Activated naive CD4-positive, alpha-beta T cell treated with anti-CD3 and anti-CD28 coated beads for 36 hours (primary cell): ENCODE data around the gene ZFP36. TPM values are rescaled to one million over a fixed set of nuclear protein-coding genes. Genes with fewer than 3 reads are reported as not detected.

Experiments
- CTCF ChIA-PET: fragments of 350-600 bp; sonication (Branson Sonifier 250); formaldehyde crosslinking; loops from one replicate; lab custom pipeline; 2021; ENCODE audit warnings: antibody characterized with exemption; lab: Charles Lee
- DNase-seq: peaks from one replicate; pipeline ENCODE4 v3.0.0-alpha.2; 2020
- H3K27ac Mint-ChIP-seq: one replicate; pipeline ENCODE4 v1.8.0; 2021; ENCODE audit warnings: mild to moderate bottlenecking, mixed read lengths
- H3K27me3 Mint-ChIP-seq: one replicate; pipeline ENCODE4 v1.8.0; 2021; ENCODE audit warnings: low read depth, mixed read lengths
- H3K36me3 Mint-ChIP-seq: one replicate; pipeline ENCODE4 v1.8.0; 2021; ENCODE audit warnings: low read depth, mixed read lengths
- H3K4me1 Mint-ChIP-seq: one replicate; pipeline ENCODE4 v1.8.0; 2021; ENCODE audit warnings: low read depth, mixed read lengths
- H3K4me3 Mint-ChIP-seq: one replicate; pipeline ENCODE4 v1.8.0; 2021; ENCODE audit warnings: mild to moderate bottlenecking, moderate library complexity, mixed read lengths
- H3K9me3 Mint-ChIP-seq: one replicate; pipeline ENCODE4 v1.8.0; 2021; ENCODE audit warnings: mixed read lengths
- intact Hi-C: fragments of 100-400 bp; cut with micrococcal nuclease; formaldehyde crosslinking; loops from one replicate; pipeline ENCODE4 v1.15.1; 2023
- total RNA-seq, 2 experiments: library from RNA; stranded (reverse); gene quantifications; one replicate each; pipeline ENCODE4 v1.2.3, GENCODE V29; 2021

Gene ZFP36
- total RNA-seq, 2 experiments from 2014 or later = 113 to 116 TPM

- Mint-ChIP-seq H3K27me3 (no peaks in the 10 kb centered on the region), H3K9me3 (no peaks in the 10 kb centered on the region), H3K4me3 (peak overlapping the region; percentile 84), H3K36me3 (peaks cover 17% of the 10 kb centered on the region), H3K4me1 (peaks cover 69% of the 10 kb centered on the region), H3K27ac (peak overlapping the region; percentile 93)
- intact Hi-C loops = loop anchor here (1.0 to 10.0 kb wide), 4 partner anchors 10 to 1212 kb away; partner anchors contain the start of genes MED29, PAF1, PLEKHG2 and SERTAD1
- DNase-seq = peak; percentile 94
- CTCF ChIA-PET = interaction anchor here (4.7 kb wide), 1 partner anchor 9 kb away, joined by 45 read pairs; the partner anchor contains the start of gene PLEKHG2
Observed at GRCh38 chr19:39402346-39403300, 4.0 kb upstream of the ZFP36 start.

GRCh38 chr19:39403331-39404312 is 3.0 kb upstream of the ZFP36 start:
- DNase-seq = peak; percentile 99
- CTCF ChIA-PET = interaction anchor here (0.6 to 4.7 kb wide), 3 partner anchors 8 to 139 kb away, joined by 4 to 45 read pairs (median 4); partner anchors contain the start of gene PLEKHG2
- Mint-ChIP-seq H3K4me1 (peaks cover 60% of the 10 kb centered on the region), H3K9me3 (no peaks in the 10 kb centered on the region), H3K36me3 (peaks cover 27% of the 10 kb centered on the region), H3K27ac (peak overlapping the region; percentile 93), H3K27me3 (no peaks in the 10 kb centered on the region), H3K4me3 (peak overlapping the region; percentile 84)
- intact Hi-C loops = loop anchor here (2.0 to 10.0 kb wide), 3 partner anchors 553 to 1211 kb away; partner anchors contain the start of gene SERTAD1

- peaks cover 28% of the 10 kb centered on the region for H3K36me3 Mint-ChIP-seq
- intact Hi-C loops = loop anchor here (2.0 to 10.0 kb wide), 2 partner anchors 555 to 1209 kb away; no protein-coding TSS in a partner anchor
Observed at GRCh38 chr19:39405261-39405957, 1.2 kb upstream of the ZFP36 start.

GRCh38 chr19:39405958-39406655 is 540 bp upstream of the ZFP36 start:
- peaks cover 28% of the 10 kb centered on the region for H3K36me3 Mint-ChIP-seq
- intact Hi-C loops = loop anchor here (2.0 to 10.0 kb wide), 2 partner anchors 555 to 1209 kb away; no protein-coding TSS in a partner anchor
- CTCF ChIA-PET = interaction anchor here (0.8 to 3.7 kb wide), 2 partner anchors 8 to 47 kb away, joined by 3 to 26 read pairs; no protein-coding TSS in a partner anchor
- H3K27me3 Mint-ChIP-seq = no peaks in the 10 kb centered on the region
- peaks cover 57% of the 10 kb centered on the region for H3K4me1 Mint-ChIP-seq
- H3K27ac Mint-ChIP-seq = peak overlapping the region; percentile 93
- no peaks in the 10 kb centered on the region for H3K9me3 Mint-ChIP-seq
- DNase-seq = peak; percentile 90
- H3K4me3 Mint-ChIP-seq = peak overlapping the region; percentile 86

More at GRCh38 chr19:39405261-39405957, 1.2 kb upstream of the ZFP36 start:
- no peaks in the 10 kb centered on the region for H3K9me3 Mint-ChIP-seq
- no peaks in the 10 kb centered on the region for H3K27me3 Mint-ChIP-seq
- CTCF ChIA-PET = interaction anchor here (0.8 to 1.4 kb wide), 3 partner anchors 12 to 46 kb away, joined by 3 to 4 read pairs (median 3); no protein-coding TSS in a partner anchor
- peak overlapping the region; percentile 65 for H3K4me3 Mint-ChIP-seq
- H3K4me1 Mint-ChIP-seq = peaks cover 56% of the 10 kb centered on the region
- peak overlapping the region; percentile 93 for H3K27ac Mint-ChIP-seq
- DNase-seq = peak; percentile 35

GRCh38 chr19:39407410-39407659 is 688 bp downstream of the ZFP36 start:
- CTCF ChIA-PET = interaction anchor here (0.6 to 3.7 kb wide), 2 partner anchors 10 to 357 kb away, joined by 3 to 26 read pairs; no protein-coding TSS in a partner anchor
- intact Hi-C loops = loop anchor here (10.0 kb wide), 1 partner anchor 1207 kb away; no protein-coding TSS in a partner anchor
- H3K4me1 Mint-ChIP-seq = peaks cover 52% of the 10 kb centered on the region

GRCh38 chr19:39407660-39408391 is 1.2 kb downstream of the ZFP36 start:
- peaks cover 29% of the 10 kb centered on the region for H3K36me3 Mint-ChIP-seq
- peaks cover 47% of the 10 kb centered on the region for H3K4me1 Mint-ChIP-seq
- intact Hi-C loops = loop anchor here (10.0 kb wide), 1 partner anchor 1207 kb away; no protein-coding TSS in a partner anchor

More at GRCh38 chr19:39407410-39407659, 688 bp downstream of the ZFP36 start:
- no peak for DNase-seq
- H3K27me3 Mint-ChIP-seq = peaks cover 2% of the 10 kb centered on the region
- peak overlapping the region; percentile 98 for H3K27ac Mint-ChIP-seq
- H3K9me3 Mint-ChIP-seq = no peaks in the 10 kb centered on the region
- peaks cover 30% of the 10 kb centered on the region for H3K36me3 Mint-ChIP-seq
- H3K4me3 Mint-ChIP-seq = peak overlapping the region; percentile 97

GRCh38 chr19:39408392-39409207 is 2.0 kb downstream of the ZFP36 start:
- peak overlapping the region; percentile 98 for H3K27ac Mint-ChIP-seq
- intact Hi-C loops = loop anchor here (10.0 kb wide), 1 partner anchor 1206 kb away; no protein-coding TSS in a partner anchor
- peaks cover 47% of the 10 kb centered on the region for H3K4me1 Mint-ChIP-seq
- H3K9me3 Mint-ChIP-seq = no peaks in the 10 kb centered on the region
- peak overlapping the region; percentile 97 for H3K4me3 Mint-ChIP-seq
- CTCF ChIA-PET = interaction anchor here (0.6 to 3.7 kb wide), 3 partner anchors 11 to 27 kb away, joined by 3 to 26 read pairs (median 3); partner anchors contain the start of gene RPS16
- peak; percentile 45 for DNase-seq
- H3K36me3 Mint-ChIP-seq = peaks cover 29% of the 10 kb centered on the region
- H3K27me3 Mint-ChIP-seq = peaks cover 2% of the 10 kb centered on the region

More at GRCh38 chr19:39407660-39408391, 1.2 kb downstream of the ZFP36 start:
- peak overlapping the region; percentile 98 for H3K27ac Mint-ChIP-seq
- peak; percentile 75 for DNase-seq
- peaks cover 2% of the 10 kb centered on the region for H3K27me3 Mint-ChIP-seq
- H3K9me3 Mint-ChIP-seq = no peaks in the 10 kb centered on the region
- CTCF ChIA-PET = interaction anchor here (0.6 to 3.7 kb wide), 4 partner anchors 10 to 357 kb away, joined by 3 to 26 read pairs (median 3); partner anchors contain the start of gene RPS16
- H3K4me3 Mint-ChIP-seq = peak overlapping the region; percentile 97

GRCh38 chr19:39409208-39410016 is 2.8 kb downstream of the ZFP36 start:
- Mint-ChIP-seq H3K27me3 (peaks cover 2% of the 10 kb centered on the region), H3K9me3 (no peaks in the 10 kb centered on the region), H3K4me3 (peak overlapping the region; percentile 97), H3K4me1 (peaks cover 50% of the 10 kb centered on the region), H3K27ac (peak overlapping the region; percentile 98), H3K36me3 (peaks cover 29% of the 10 kb centered on the region)
- DNase-seq = peak; percentile 95
- CTCF ChIA-PET = interaction anchor here (1.4 to 3.7 kb wide), 2 partner anchors 12 to 26 kb away, joined by 3 to 26 read pairs; partner anchors contain the start of gene RPS16
- intact Hi-C loops = loop anchor here (10.0 kb wide), 1 partner anchor 1205 kb away; no protein-coding TSS in a partner anchor
